Memory B cell (primary cell): Measurements from ENCODE around the gene UCP3.

Experiments used
- ATAC-seq: fragments of 150-1000 bp; cut with Tn5 transposase; 2 replicates; pipeline ENCODE4 v1.10.0; 2021; ENCODE audit warnings: low read depth, mild to moderate bottlenecking, moderate library complexity
- DNase-seq, 2 donors: peaks; one replicate each; pipeline ENCODE4 v3.0.0; 2022; ENCODE audit warnings: low spot score in 2 of 2
- H3K27ac Mint-ChIP-seq: one replicate; pipeline ENCODE4 v1.8.0; 2022; ENCODE audit warnings: mild to moderate bottlenecking, moderate library complexity, mixed read lengths
- H3K27me3 Mint-ChIP-seq: one replicate; pipeline ENCODE4 v1.8.0; 2022; ENCODE audit warnings: mixed read lengths
- H3K36me3 Mint-ChIP-seq: one replicate; pipeline ENCODE4 v1.8.0; 2022; ENCODE audit warnings: mild to moderate bottlenecking, mixed read lengths
- H3K4me1 Mint-ChIP-seq: one replicate; pipeline ENCODE4 v1.8.0; 2022; ENCODE audit warnings: mixed read lengths
- H3K4me3 Mint-ChIP-seq: one replicate; pipeline ENCODE4 v1.8.0; 2022; ENCODE audit warnings: mild to moderate bottlenecking, moderate library complexity, mixed read lengths
- H3K9me3 Mint-ChIP-seq: one replicate; pipeline ENCODE4 v1.8.0; 2022; ENCODE audit warnings: mixed read lengths

The UCP3 gene

GRCh38 chr11:74011360-74012073 is 2.6 kb upstream of the UCP3 start:
- ATAC-seq: peak; percentile 87
- Mint-ChIP-seq H3K36me3 (peaks cover 6% of the 10 kb centered on the region), H3K4me1 (peaks cover 46% of the 10 kb centered on the region), H3K4me3 (peak overlapping the region; percentile 68), H3K27ac (peak overlapping the region; percentile 97), H3K27me3 (no peaks in the 10 kb centered on the region), H3K9me3 (no peaks in the 10 kb centered on the region)
- DNase-seq: peak; percentile 66 to 73

- ATAC-seq: no peak
- Mint-ChIP-seq H3K9me3 (no peaks in the 10 kb centered on the region), H3K36me3 (peaks cover under 1% of the 10 kb centered on the region), H3K4me3 (peak overlapping the region; percentile 59), H3K4me1 (peaks cover 42% of the 10 kb centered on the region), H3K27me3 (no peaks in the 10 kb centered on the region), H3K27ac (peak overlapping the region; percentile 97)
- DNase-seq: no peak
These were observed 1.7 kb upstream of the UCP3 start for GRCh38 chr11:74010306-74011300.

DNA sequence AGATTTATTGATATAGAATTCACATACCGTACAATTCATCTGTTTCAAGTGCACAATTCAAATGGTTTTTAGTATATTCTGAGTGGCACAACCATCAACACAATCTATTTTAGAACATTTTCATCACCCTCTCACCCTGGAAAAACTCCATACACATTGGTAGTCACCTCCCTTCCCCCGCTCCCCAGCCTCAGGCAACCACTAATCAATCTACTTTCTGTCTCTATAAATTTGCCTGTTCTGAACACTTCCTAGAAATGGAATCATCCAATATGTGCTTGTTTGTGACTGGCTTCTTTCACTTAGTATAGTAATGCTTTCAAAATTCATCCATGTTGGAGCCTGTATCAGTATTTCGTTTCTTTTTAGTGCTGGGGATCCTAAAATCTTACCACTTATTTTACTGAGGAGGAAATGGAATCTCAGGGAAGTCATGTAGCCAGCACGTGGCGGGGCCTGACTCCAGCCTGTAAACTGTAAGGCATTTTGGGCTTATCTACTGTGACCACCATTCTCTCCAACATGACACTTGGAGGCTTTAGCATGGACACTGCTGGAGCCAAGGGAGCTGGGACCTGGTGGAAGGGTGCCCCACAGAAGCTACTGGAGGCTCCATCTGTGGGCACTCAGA is 905 bp upstream of the UCP3 start:
- H3K27me3 Mint-ChIP-seq: no peaks in the 10 kb centered on the region
- H3K27ac Mint-ChIP-seq: peak overlapping the region; percentile 97
- peaks cover 2% of the 10 kb centered on the region for H3K36me3 Mint-ChIP-seq
- peaks cover 42% of the 10 kb centered on the region for H3K4me1 Mint-ChIP-seq
- no peaks in the 10 kb centered on the region for H3K9me3 Mint-ChIP-seq
- peak overlapping the region; percentile 59 for H3K4me3 Mint-ChIP-seq
- DNase-seq (no peak), ATAC-seq (no peak)

GRCh38 chr11:74009230-74009547 is 304 bp upstream of the UCP3 start:
- H3K27me3 Mint-ChIP-seq: no peaks in the 10 kb centered on the region
- H3K4me1 Mint-ChIP-seq: peaks cover 39% of the 10 kb centered on the region
- no peak overlapping the region for H3K4me3 Mint-ChIP-seq
- peak overlapping the region; percentile 88 for H3K27ac Mint-ChIP-seq
- DNase-seq (no peak), ATAC-seq (no peak)
- peaks cover 2% of the 10 kb centered on the region for H3K36me3 Mint-ChIP-seq
- H3K9me3 Mint-ChIP-seq: no peaks in the 10 kb centered on the region

- Mint-ChIP-seq H3K27me3 (no peaks in the 10 kb centered on the region), H3K4me1 (peaks cover 39% of the 10 kb centered on the region), H3K27ac (peak overlapping the region; percentile 60), H3K9me3 (no peaks in the 10 kb centered on the region), H3K4me3 (no peak overlapping the region), H3K36me3 (peaks cover 6% of the 10 kb centered on the region)
- no peak for ATAC-seq
- no peak for DNase-seq
These were observed 1.1 kb downstream of the UCP3 start for GRCh38 chr11:74007691-74008372.

GRCh38 chr11:74006743-74007304 is 2.1 kb downstream of the UCP3 start:
- ATAC-seq: no peak
- Mint-ChIP-seq H3K9me3 (no peaks in the 10 kb centered on the region), H3K4me3 (no peak overlapping the region), H3K4me1 (peaks cover 34% of the 10 kb centered on the region), H3K27me3 (no peaks in the 10 kb centered on the region), H3K36me3 (peaks cover 6% of the 10 kb centered on the region), H3K27ac (peak overlapping the region; percentile 67)
- DNase-seq: no peak

GRCh38 chr11:74005721-74006517 is 3.0 kb downstream of the UCP3 start:
- Mint-ChIP-seq H3K36me3 (peaks cover 6% of the 10 kb centered on the region), H3K27ac (peak overlapping the region; percentile 94), H3K4me3 (no peak overlapping the region), H3K4me1 (peaks cover 25% of the 10 kb centered on the region), H3K9me3 (no peaks in the 10 kb centered on the region), H3K27me3 (no peaks in the 10 kb centered on the region)
- ATAC-seq: no peak
- no peak for DNase-seq

- no peaks in the 10 kb centered on the region for H3K9me3 Mint-ChIP-seq
- no peaks in the 10 kb centered on the region for H3K27me3 Mint-ChIP-seq
- peak overlapping the region; percentile 94 for H3K27ac Mint-ChIP-seq
- peak in 1 of 2 donors; percentile 59 for DNase-seq
- H3K4me1 Mint-ChIP-seq: peaks cover 17% of the 10 kb centered on the region
- no peak overlapping the region for H3K4me3 Mint-ChIP-seq
- peaks cover 6% of the 10 kb centered on the region for H3K36me3 Mint-ChIP-seq
- ATAC-seq: peak; percentile 100
These were observed 3.9 kb downstream of the UCP3 start for GRCh38 chr11:74004759-74005615.

GRCh38 chr11:74004046-74004695 is 4.7 kb downstream of the UCP3 start:
- DNase-seq: no peak
- Mint-ChIP-seq H3K36me3 (peaks cover 6% of the 10 kb centered on the region), H3K4me3 (no peak overlapping the region), H3K9me3 (no peaks in the 10 kb centered on the region), H3K27me3 (no peaks in the 10 kb centered on the region), H3K4me1 (peaks cover 21% of the 10 kb centered on the region), H3K27ac (peak overlapping the region; percentile 84)
- no peak for ATAC-seq

GRCh38 chr11:74002832-74003231 is 6.1 kb downstream of the UCP3 start:
- Mint-ChIP-seq H3K27me3 (no peaks in the 10 kb centered on the region), H3K4me1 (peaks cover 18% of the 10 kb centered on the region), H3K36me3 (peaks cover 6% of the 10 kb centered on the region), H3K27ac (peak overlapping the region; percentile 84), H3K9me3 (no peaks in the 10 kb centered on the region), H3K4me3 (no peak overlapping the region)
- DNase-seq: no peak
- ATAC-seq: no peak

DNA sequence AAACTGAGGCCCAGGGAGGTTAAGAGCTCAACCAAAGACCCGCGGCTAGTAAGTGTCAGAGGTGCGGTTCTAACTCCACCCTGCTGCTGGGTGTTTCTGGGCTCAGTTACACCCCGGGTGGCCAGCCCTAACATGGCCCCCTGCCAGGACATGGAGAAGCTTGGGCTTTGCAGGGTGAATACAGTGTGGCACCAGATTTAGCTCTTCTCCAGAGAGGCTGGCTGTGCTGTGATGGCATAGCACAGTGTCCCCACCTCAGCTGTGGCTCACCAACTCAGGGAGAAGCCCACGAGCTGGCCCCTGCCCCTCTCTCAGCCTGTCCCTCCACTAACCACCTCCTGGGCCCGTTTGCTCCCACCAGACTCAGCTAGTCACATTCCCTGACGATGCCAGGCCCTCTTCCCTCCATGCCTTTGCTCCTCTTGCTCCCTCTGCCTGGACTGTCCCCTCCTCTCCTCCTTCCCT is 7.0 kb downstream of the UCP3 start:
- H3K4me3 Mint-ChIP-seq: no peak overlapping the region
- ATAC-seq (no peak), DNase-seq (no peak)
- H3K9me3 Mint-ChIP-seq: no peaks in the 10 kb centered on the region
- peak overlapping the region; percentile 84 for H3K27ac Mint-ChIP-seq
- H3K27me3 Mint-ChIP-seq: no peaks in the 10 kb centered on the region
- peaks cover 24% of the 10 kb centered on the region for H3K4me1 Mint-ChIP-seq
- H3K36me3 Mint-ChIP-seq: peaks cover 6% of the 10 kb centered on the region
